H1 (cell line): ENCODE results near the gene OXNAD1. TPM values are rescaled to one million over a fixed set of nuclear protein-coding genes. Genes with fewer than 3 reads are reported as not detected.

ENCODE experiments used
- CTCF ChIA-PET: fragments of 300-600 bp; sonication (Branson Sonifier 250); formaldehyde crosslinking; loops from one replicate; lab custom pipeline; 2021; ENCODE audit not compliant: partially characterized antibody; lab: Charles Lee
- POLR2A ChIA-PET: fragments of 300-600 bp; sonication (Branson Sonifier 250); formaldehyde crosslinking; loops from one replicate; lab custom pipeline; 2021; ENCODE audit warnings: inconsistent platforms; ENCODE audit not compliant: partially characterized antibody; lab: Charles Lee
- DNase-seq, 2 experiments: peaks; one replicate each; pipeline versions ENCODE4 v3.0.0 to v3.0.0-alpha.2; 2010 to 2022; ENCODE audit warnings: low spot score in 2 of 2, low read depth in 1 of 2, mixed read lengths in 1 of 2
- FAIRE-seq: peaks from 2 replicates; lab custom pipeline; 2011; peaks lifted over from hg19 to GRCh38; lab: Jason Lieb, UNC
- H2AFZ ChIP-seq: 2 replicates; pipeline ENCODE4 v1.8.1; 2012; ENCODE audit warnings: low read length, inconsistent platforms
- H2AK5ac ChIP-seq: 2 replicates; pipeline ENCODE4 v1.6.1; 2013; ENCODE audit warnings: low read depth, low read length
- H2BK120ac ChIP-seq: replicated peaks from 2 replicates; pipeline ENCODE3; 2013; ENCODE audit warnings: low read depth, low read length, inconsistent platforms
- H2BK12ac ChIP-seq: 2 replicates; pipeline ENCODE4 v1.6.1; 2013; ENCODE audit warnings: low read depth, low read length
- H2BK15ac ChIP-seq: 2 replicates; pipeline ENCODE4 v1.6.1; 2013; ENCODE audit warnings: low read length
- H2BK20ac ChIP-seq: 2 replicates; pipeline ENCODE4 v1.6.1; 2013; ENCODE audit warnings: low read length
- H2BK5ac ChIP-seq: 2 replicates; pipeline ENCODE4 v1.6.1; 2013; ENCODE audit warnings: low read depth, low read length
- H3K14ac ChIP-seq: 2 replicates; pipeline ENCODE4 v1.6.1; 2013; ENCODE audit warnings: inconsistent platforms; ENCODE audit not compliant: insufficient read length
- H3K18ac ChIP-seq: 2 replicates; pipeline ENCODE4 v1.6.1; 2013; ENCODE audit warnings: low read length; ENCODE audit errors: extremely low read depth
- H3K23ac ChIP-seq: 2 replicates; pipeline ENCODE4 v1.6.1; 2013; ENCODE audit warnings: inconsistent platforms; ENCODE audit not compliant: insufficient read length
- H3K23me2 ChIP-seq: 2 replicates; pipeline ENCODE4 v1.6.1; 2013; ENCODE audit warnings: low read depth, low read length
- H3K27ac ChIP-seq: 2 replicates; pipeline ENCODE4 v1.6.1; 2011; ENCODE audit warnings: low read depth, low read length, inconsistent platforms
- H3K27me3 ChIP-seq, 4 experiments: replicated peaks in 1 of 4; 1 replicate in 1 of 4; 2 replicates in 3 of 4; pipeline versions ENCODE4 v1.6.1 to v1.8.1; 2011 to 2013; ENCODE audit warnings: low read length in 3 of 4, mild to moderate bottlenecking in 3 of 4, inconsistent platforms in 2 of 4, mixed read lengths in 2 of 4, moderate library complexity in 1 of 4; ENCODE audit not compliant: control insufficient read depth in 3 of 4, insufficient read depth in 3 of 4; ENCODE audit errors: extremely low read depth in 1 of 4
- H3K36me3 ChIP-seq, 4 experiments: 2 replicates each; pipeline versions ENCODE4 v1.6.1 to v1.8.1; 2011 to 2013; ENCODE audit warnings: mild to moderate bottlenecking in 4 of 4, low read length in 3 of 4, moderate library complexity in 2 of 4, control low read depth in 1 of 4, inconsistent platforms in 1 of 4; ENCODE audit not compliant: insufficient read depth in 4 of 4, control insufficient read depth in 2 of 4
- H3K4ac ChIP-seq: replicated peaks from 2 replicates; pipeline ENCODE3; 2013; ENCODE audit warnings: low read length, low read depth, mixed read lengths, inconsistent platforms; ENCODE audit not compliant: insufficient read length
- H3K4me1 ChIP-seq, 4 experiments: replicated peaks in 1 of 4; 1 replicate in 1 of 4; 2 replicates in 3 of 4; pipeline versions ENCODE4 v1.6.1 to v1.8.1; 2011 to 2013; ENCODE audit warnings: low read length in 3 of 4, inconsistent platforms in 2 of 4, mixed read lengths in 1 of 4; ENCODE audit not compliant: insufficient read depth in 4 of 4, control insufficient read depth in 3 of 4
- H3K4me2 ChIP-seq, 2 experiments: 2 replicates each; pipeline versions ENCODE4 v1.6.1 to v1.8.1; 2011 to 2013; ENCODE audit warnings: low read depth in 2 of 2, low read length in 2 of 2, control low read depth in 1 of 2, inconsistent platforms in 1 of 2, mild to moderate bottlenecking in 1 of 2; ENCODE audit not compliant: insufficient read depth in 1 of 2
- H3K4me3 ChIP-seq, 4 experiments: fragments of 200-600, 300-600 bp in 1 of 4; sonication (generic), shearing (Covaris generic), sonication (Bioruptor Twin) in 1 of 4; 2 replicates each; pipeline versions ENCODE4 v1.5.1 to v1.8.1; 2011 to 2016; ENCODE audit warnings: low read length in 4 of 4, low read depth in 3 of 4, control low read depth in 2 of 4, inconsistent platforms in 2 of 4, mild to moderate bottlenecking in 2 of 4, mixed read lengths in 1 of 4, moderate library complexity in 1 of 4; ENCODE audit not compliant: insufficient read depth in 2 of 4; ENCODE audit errors: extremely low read depth in 1 of 4
- H3K56ac ChIP-seq: replicated peaks from 2 replicates; pipeline ENCODE3; 2013; ENCODE audit warnings: low read depth, mild to moderate bottlenecking, mixed read lengths, low read length, inconsistent platforms; ENCODE audit not compliant: insufficient read length
- H3K79me1 ChIP-seq: 2 replicates; pipeline ENCODE4 v1.6.1; 2013; ENCODE audit warnings: low read depth, low read length, control low read depth
- H3K79me2 ChIP-seq, 2 experiments: 2 replicates each; pipeline versions ENCODE4 v1.6.1 to v1.8.1; 2012 to 2013; ENCODE audit warnings: low read length in 2 of 2, mild to moderate bottlenecking in 2 of 2, inconsistent platforms in 1 of 2; ENCODE audit not compliant: insufficient read depth in 2 of 2, control insufficient read depth in 1 of 2
- H3K9ac ChIP-seq, 4 experiments: replicated peaks in 1 of 4; 1 replicate in 1 of 4; 2 replicates in 3 of 4; pipeline versions ENCODE4 v1.6.1 to v1.8.1; 2011 to 2013; ENCODE audit warnings: low read depth in 3 of 4, low read length in 3 of 4, control low read depth in 2 of 4, mild to moderate bottlenecking in 2 of 4, moderate library complexity in 2 of 4, inconsistent platforms in 1 of 4; ENCODE audit errors: extremely low read depth in 1 of 4
- H3K9me3 ChIP-seq, 2 experiments: 2 replicates each; pipeline versions ENCODE4 v1.6.1 to v1.8.1; 2012 to 2013; ENCODE audit warnings: mild to moderate bottlenecking in 2 of 2, moderate library complexity in 2 of 2, control low read depth in 1 of 2, inconsistent platforms in 1 of 2, low read depth in 1 of 2, low read length in 1 of 2, mixed read lengths in 1 of 2; ENCODE audit not compliant: insufficient read depth in 2 of 2
- H4K20me1 ChIP-seq, 2 experiments: replicated peaks in 1 of 2; 2 replicates each; pipeline versions ENCODE3 to v1.8.1; 2011 to 2013; ENCODE audit warnings: inconsistent platforms in 2 of 2, low read length in 2 of 2, mild to moderate bottlenecking in 1 of 2; ENCODE audit not compliant: insufficient read depth in 2 of 2, control insufficient read depth in 1 of 2
- H4K5ac ChIP-seq: 2 replicates; pipeline ENCODE4 v1.6.1; 2013; ENCODE audit warnings: low read length, low read depth, mixed read lengths, inconsistent platforms; ENCODE audit not compliant: insufficient read length
- H4K8ac ChIP-seq: 2 replicates; pipeline ENCODE4 v1.8.0; 2013; ENCODE audit warnings: mild to moderate bottlenecking, moderate library complexity, low read length, inconsistent platforms; ENCODE audit not compliant: insufficient read depth; ENCODE audit errors: extremely low read depth
- H4K91ac ChIP-seq: replicated peaks from 2 replicates; pipeline ENCODE3; 2013; ENCODE audit warnings: low read length, mixed read lengths, inconsistent platforms; ENCODE audit not compliant: insufficient read length
- CHD2 ChIP-seq: IDR thresholded peaks from 2 replicates; pipeline ENCODE4 v1.6.1; 2012; ENCODE audit warnings: low read length, improper control_type of control experiment
- MAFK ChIP-seq: IDR thresholded peaks from 2 replicates; pipeline ENCODE4 v1.6.1; 2012; ENCODE audit warnings: low read depth, mild to moderate bottlenecking, improper control_type of control experiment, low read length
- POLR2AphosphoS5 ChIP-seq: IDR thresholded peaks from 2 replicates; pipeline ENCODE4 v1.6.1; 2011; ENCODE audit warnings: low read depth, low read length
- SIX5 ChIP-seq: IDR thresholded peaks from 2 replicates; pipeline ENCODE4 v1.6.1; 2011; ENCODE audit warnings: mild to moderate bottlenecking, low read depth, low read length
- SP1 ChIP-seq: IDR thresholded peaks from 2 replicates; pipeline ENCODE4 v1.6.1; 2011; ENCODE audit warnings: low read depth, low read length
- WGBS, 2 experiments: shearing (Covaris generic) in 1 of 2; methylation state at CpG; one replicate each; pipeline versions ENCODE4 v1.1.6 to v1.1.7; 2013 to 2015; ENCODE audit warnings: low lambda C conversion rate in 2 of 2, mixed read lengths in 2 of 2, inconsistent platforms in 1 of 2, low coverage in 1 of 2, missing lambda C conversion rate in 1 of 2; ENCODE audit not compliant: insufficient replicate concordance in 2 of 2, insufficient coverage in 1 of 2, insufficient read length in 1 of 2; ENCODE audit errors: extremely low coverage in 1 of 2, missing lambda C conversion rate in 1 of 2; 5-methylcytosine and 5-hydroxymethylcytosine counted together
- polyA plus RNA-seq, 7 experiments: library from polyadenylated mRNA; depleted of rRNA in 3 of 7; stranded (reverse) in 5 of 7; unstranded in 2 of 7; fragments of >200 nt in 5 of 7; fragments of 200-250 nt in 2 of 7; gene quantifications; 1 replicate in 5 of 7; 2 replicates in 1 of 7; 4 replicates in 1 of 7; pipeline versions ENCODE4 v1.2.1 to v1.2.3, GENCODE V29; 2011 to 2013; ENCODE audit warnings: missing spikeins in 2 of 7, mixed read lengths in 2 of 7
- total RNA-seq: library from RNA; stranded (reverse); fragmentation: NEBNext Ultra II Directional; extraction: Animal tissue kit (Norgen Biotek cat#: 25700); gene quantifications from 2 replicates; pipeline ENCODE4 v1.2.1, GENCODE V29; 2021
- TF ChIP-seq, protein P1 (sequence below): IDR thresholded peaks from 2 replicates; pipeline ENCODE4 v1.6.1; 2012; ENCODE audit warnings: inconsistent platforms

The OXNAD1 gene
- total and polyA plus RNA-seq, 2 of the 8 experiments (the other 6 are each of a cell fraction or from before 2014, with no cell fraction given): 14.9 to 24.8 TPM

DNA sequence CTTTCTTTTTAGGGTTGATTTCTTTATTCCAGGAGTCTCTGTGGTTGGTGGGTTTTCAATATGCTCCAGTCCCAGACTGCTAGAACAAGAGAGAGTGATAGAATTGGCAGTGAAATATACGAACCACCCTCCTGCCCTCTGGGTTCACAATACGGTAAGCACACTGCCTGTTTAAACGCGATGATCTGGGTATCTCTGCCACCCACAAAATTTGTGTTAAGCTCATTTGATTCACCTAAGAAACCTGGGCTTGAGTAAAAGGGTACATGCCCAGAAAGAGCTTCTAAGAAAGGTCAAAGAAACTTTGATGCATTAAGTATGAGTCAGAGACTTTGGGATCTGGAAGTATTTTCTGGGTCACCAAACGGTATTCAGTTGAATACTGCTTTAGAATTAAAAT, 29.8 kb downstream of the OXNAD1 start:
- WGBS, 2 experiments: 91% methylated on average over 5 of the region's 5 CpGs; no CpG with 5 or more reads in 1 of the 2 experiments
- no peak overlapping the region for H2AFZ ChIP-seq
- peaks cover 0 to 27% (median 12%) of the 10 kb centered on the region in 4 experiments; a peak in 5 of 8 replicates for H3K36me3 ChIP-seq
- H3K79me1 ChIP-seq: no peaks in the 10 kb centered on the region
- H3K27ac ChIP-seq: no peak overlapping the region
- no peak overlapping the region for H4K8ac ChIP-seq
- H3K9me3 ChIP-seq: peaks cover 0 to 4% of the 10 kb centered on the region in 2 experiments; a peak in 1 of 4 replicates
- no peaks in the 10 kb centered on the region for H4K20me1 ChIP-seq
- no peak overlapping the region for H2BK12ac ChIP-seq
- no peak overlapping the region for H3K9ac ChIP-seq
- no peak overlapping the region for H2BK5ac ChIP-seq
- ChIA-PET CTCF (interaction anchor here (1.1 to 9.2 kb wide), 6 partner anchors 9 to 259 kb away, joined by 4 to 106 read pairs (median 4); no protein-coding TSS in a partner anchor), POLR2A (interaction anchor here (1.3 to 1.5 kb wide), 2 partner anchors 9 to 30 kb away, joined by 3 read pairs; partner anchors contain the start of genes DPH3 and OXNAD1)
- H3K14ac ChIP-seq: no peak overlapping the region
- no peak for DNase-seq
- no peak overlapping the region for H3K4ac ChIP-seq
- H3K18ac ChIP-seq: no peak overlapping the region
- H4K91ac ChIP-seq: no peak overlapping the region
- H3K4me1 ChIP-seq: no peaks in the 10 kb centered on the region
- H3K79me2 ChIP-seq: peaks cover 2 to 22% of the 10 kb centered on the region in 2 experiments; a peak in 2 of 4 replicates
- no peak overlapping the region for H2BK120ac ChIP-seq
- no peak overlapping the region for H3K23ac ChIP-seq
- H2AK5ac ChIP-seq: no peak overlapping the region
- no peak overlapping the region for H2BK15ac ChIP-seq
- H2BK20ac ChIP-seq: no peak overlapping the region
- FAIRE-seq: no peak
- TF ChIP-seq SIX5 (no peak), POLR2AphosphoS5 (no peak), MAFK (no peak), CHD2 (no peak), SP1 (no peak)
- TF ChIP-seq, protein P1, sequence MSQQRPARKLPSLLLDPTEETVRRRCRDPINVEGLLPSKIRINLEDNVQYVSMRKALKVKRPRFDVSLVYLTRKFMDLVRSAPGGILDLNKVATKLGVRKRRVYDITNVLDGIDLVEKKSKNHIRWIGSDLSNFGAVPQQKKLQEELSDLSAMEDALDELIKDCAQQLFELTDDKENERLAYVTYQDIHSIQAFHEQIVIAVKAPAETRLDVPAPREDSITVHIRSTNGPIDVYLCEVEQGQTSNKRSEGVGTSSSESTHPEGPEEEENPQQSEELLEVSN: no peak
- H3K56ac ChIP-seq: no peak overlapping the region
- no peak overlapping the region for H3K4me2 ChIP-seq
- H4K5ac ChIP-seq: no peak overlapping the region
- no peaks in the 10 kb centered on the region for H3K23me2 ChIP-seq
- no peak overlapping the region for H3K4me3 ChIP-seq
- no peaks in the 10 kb centered on the region for H3K27me3 ChIP-seq
